K562 (cell line): ENCODE results near the gene STOM. TPM values are rescaled to one million over a fixed set of nuclear protein-coding genes. Genes with fewer than 3 reads are reported as not detected.
A peak's percentile ranks its signal among the peaks of the same experiment; 100 is the strongest.

ENCODE experiments used
- ATAC-seq: fragments of 200-7000 bp; cut with Tn5 transposase; 3 replicates; pipeline ENCODE4 v1.9.1; 2020; ENCODE audit warnings: moderate library complexity
- BruUV-seq: library from RNA; stranded (reverse); fragments of 400-500 nt; replicated peaks from 2 replicates; lab custom pipeline; 2021; lab: Mats Ljungman, UMichigan
- CTCF ChIA-PET: fragments of 300-600 bp; formaldehyde crosslinking; extraction: SDS; loops from one replicate; lab custom pipeline; 2021; ENCODE audit warnings: low intra/inter-chr PET ratio; lab: Yijun Ruan, JAX
- POLR2A ChIA-PET: fragments of 300-600, 350-650 bp; sonication (Branson Sonifier 250); formaldehyde crosslinking; extraction: SDS; loops from one replicate; lab custom pipeline; 2021; ENCODE audit warnings: antibody characterized with exemption, inconsistent platforms; lab: Yijun Ruan, JAX
- DNase-seq, 4 experiments: peaks; one replicate each; pipeline versions ENCODE4 v3.0.0 to v3.0.0-alpha.2; 2011 to 2018; ENCODE audit warnings: low spot score in 3 of 4, mixed read lengths in 3 of 4; ENCODE audit errors: extremely low read depth in 1 of 4
- FAIRE-seq: peaks from 2 replicates; lab custom pipeline; 2011; peaks lifted over from hg19 to GRCh38; lab: Jason Lieb, UNC
- H2AFZ ChIP-seq: 2 replicates; pipeline ENCODE4 v1.6.0; 2011; ENCODE audit warnings: low read depth, low read length, control low read depth, inconsistent platforms
- H3K27ac ChIP-seq: fragments of 200-600 bp; 3 replicates; pipeline ENCODE4 v1.8.0; 2011; ENCODE audit warnings: low read depth, mild to moderate bottlenecking, control low read depth, inconsistent platforms, low read length, moderate library complexity, mixed read lengths; ENCODE audit errors: extremely low read depth
- H3K27me3 ChIP-seq, 2 experiments: fragments of 300-600 bp in 1 of 2; 2 replicates in 1 of 2; 3 replicates in 1 of 2; pipeline versions ENCODE4 v1.6.0 to v1.8.0; 2011; ENCODE audit warnings: inconsistent platforms in 2 of 2, low read length in 2 of 2, mild to moderate bottlenecking in 1 of 2, mixed read lengths in 1 of 2, moderate library complexity in 1 of 2; ENCODE audit not compliant: control insufficient read depth in 2 of 2, insufficient read depth in 2 of 2
- H3K36me3 ChIP-seq: fragments of 300-600 bp; 3 replicates; pipeline ENCODE4 v1.8.0; 2011; ENCODE audit warnings: mild to moderate bottlenecking, low read length, inconsistent platforms; ENCODE audit not compliant: control insufficient read depth, insufficient read depth
- H3K4me1 ChIP-seq, 2 experiments: fragments of 200-600 bp in 1 of 2; replicated peaks in 1 of 2; 2 replicates in 1 of 2; 3 replicates in 1 of 2; pipeline versions ENCODE4 v1.5.1 to v1.8.0; 2011; ENCODE audit warnings: inconsistent platforms in 2 of 2, low read length in 2 of 2, mild to moderate bottlenecking in 1 of 2, mixed read lengths in 1 of 2, moderate library complexity in 1 of 2; ENCODE audit not compliant: control insufficient read depth in 2 of 2, insufficient read depth in 2 of 2
- H3K4me2 ChIP-seq: 2 replicates; pipeline ENCODE4 v1.6.1; 2011; ENCODE audit warnings: low read length, control low read depth, inconsistent platforms, mixed read lengths; ENCODE audit not compliant: insufficient read depth
- H3K4me3 ChIP-seq: fragments of 200-600 bp; sonication (generic), shearing (Covaris generic); 2 replicates; pipeline ENCODE4 v1.5.1; 2016; ENCODE audit warnings: control low read depth, inconsistent platforms
- H3K79me2 ChIP-seq: fragments of 200-600 bp; 3 replicates; pipeline ENCODE4 v1.8.0; 2011; ENCODE audit warnings: low read length, inconsistent platforms; ENCODE audit not compliant: control insufficient read depth, insufficient read depth
- H3K9ac ChIP-seq, 2 experiments: 2 replicates each; pipeline versions ENCODE4 v1.6.0 to v1.6.1; 2011; ENCODE audit warnings: low read depth in 2 of 2, low read length in 2 of 2, control low read depth in 1 of 2, inconsistent platforms in 1 of 2, mild to moderate bottlenecking in 1 of 2, mixed read lengths in 1 of 2; ENCODE audit not compliant: insufficient read depth in 1 of 2
- H3K9me1 ChIP-seq: one replicate; pipeline ENCODE4 v1.6.0; 2011; ENCODE audit warnings: inconsistent platforms, mild to moderate bottlenecking, low read length, moderate library complexity; ENCODE audit not compliant: control insufficient read depth, insufficient read depth
- H3K9me3 ChIP-seq: replicated peaks from 2 replicates; pipeline ENCODE4 v1.5.1; 2011; ENCODE audit warnings: low read depth, low read length, inconsistent platforms; ENCODE audit not compliant: control insufficient read depth, insufficient read depth
- H4K20me1 ChIP-seq: replicated peaks from 2 replicates; pipeline ENCODE4 v1.6.1; 2011; ENCODE audit warnings: low read length, inconsistent platforms, mixed read lengths; ENCODE audit not compliant: control insufficient read depth, insufficient read depth
- CBX3 ChIP-seq, 2 experiments: IDR thresholded peaks; 1 replicate in 1 of 2; 2 replicates in 1 of 2; pipeline ENCODE4 v1.6.1; 2012; ENCODE audit warnings: inconsistent platforms in 2 of 2, low read length in 2 of 2, borderline replicate concordance in 1 of 2, control low read depth in 1 of 2
- MIER1 ChIP-seq: fragments of 450-650 bp; IDR thresholded peaks from 2 replicates; pipeline ENCODE4 v1.6.1; 2016; ENCODE audit warnings: antibody characterized with exemption, mild to moderate bottlenecking, low read depth
- POLR3A ChIP-seq: IDR thresholded peaks from 2 replicates; pipeline ENCODE4 v1.6.1; 2011; ENCODE audit warnings: borderline replicate concordance, mild to moderate bottlenecking, moderate library complexity; ENCODE audit not compliant: insufficient read length, insufficient read depth; ENCODE audit errors: extremely low read depth
- TAL1 ChIP-seq: fragments of 450-650 bp; IDR thresholded peaks from 2 replicates; pipeline ENCODE4 v1.6.1; 2016; ENCODE audit warnings: mild to moderate bottlenecking
- THRA ChIP-seq: fragments of 450-650 bp; IDR thresholded peaks from 2 replicates; pipeline ENCODE4 v1.6.1; 2017; ENCODE audit warnings: mild to moderate bottlenecking, moderate library complexity
- U2AF2 ChIP-seq: fragments of 200-400 bp; formaldehyde crosslinking; optimal IDR thresholded peaks from 2 replicates; pipeline ENCODE3; 2017; ENCODE audit warnings: low read depth, mild to moderate bottlenecking, low read length
- WGBS: fragments of 100-300 bp; shearing (Covaris generic); methylation state at CpG from one replicate; pipeline ENCODE4 v1.1.6; 2016; ENCODE audit warnings: low coverage, mixed read lengths; ENCODE audit not compliant: insufficient coverage; ENCODE audit errors: missing lambda C conversion rate; 5-methylcytosine and 5-hydroxymethylcytosine counted together
- in situ Hi-C: fragments of 300-500 bp; cut with MboI; formaldehyde crosslinking; loops from 4 replicates; pipeline ENCODE4 v1.15.0; 2018; ENCODE audit warnings: inconsistent platforms, mixed read lengths
- intact Hi-C: fragments of 100-400 bp; cut with micrococcal nuclease; formaldehyde crosslinking; loops from 2 replicates; pipeline ENCODE4 v1.14.2; 2022
- polyA plus RNA-seq, 8 experiments: library from polyadenylated mRNA; depleted of rRNA in 4 of 8; stranded (reverse) in 5 of 8; unstranded in 3 of 8; fragments of >200 nt; fragmentation: Nextera tagmentation in 2 of 8; fragmentation: Illumina TruSeq in 1 of 8; extraction: Ambion mirVana in 2 of 8; extraction: Trizol in 1 of 8; gene quantifications; 2 replicates each; pipeline versions ENCODE4 v1.2.1 to v1.2.3, GENCODE V29; 2011 to 2014; ENCODE audit warnings: inconsistent platforms in 1 of 8, missing spikeins in 1 of 8
- total RNA-seq, 7 experiments: library from RNA; depleted of rRNA in 6 of 7; stranded (reverse); fragments of >200 nt in 6 of 7; fragmentation: Illumina TruSeq in 2 of 7; extraction: Trizol in 2 of 7; gene quantifications; 2 replicates each; pipeline versions ENCODE4 v1.2.1 to v1.2.3, GENCODE V29; 2011 to 2021; ENCODE audit warnings: low replicate concordance in 1 of 7

The STOM gene
- total and polyA plus RNA-seq, 9 of the 15 experiments (the other 6 are each of a cell fraction or from before 2014, with no cell fraction given), result 23.2 to 140 (median 43.9) TPM

GRCh38 chr9:121373011-121373729 is 3.1 kb upstream of the STOM start (continued):
- no peak for TF ChIP-seq THRA
- TF ChIP-seq TAL1, result peak; percentile 78; the same call in 1 of the 2 replicates
- no peak for TF ChIP-seq U2AF2
- TF ChIP-seq CBX3 (IDR thresholded peaks at IDR 0.05; ENCODE audit: borderline replicate concordance in 1 of 2, low read length in 2 of 2), result 0 out of 3 replicates have a peak, but pooled peaks of 1 of the 2 experiments have one; percentile 51

GRCh38 chr9:121372239-121373010 is 2.4 kb upstream of the STOM start:
- no peaks in the 10 kb centered on the region for H4K20me1 ChIP-seq
- peaks cover 14 to 30% of the 10 kb centered on the region in 2 experiments for H3K4me1 ChIP-seq
- ChIA-PET CTCF (no interaction called here), POLR2A (interaction anchor here (0.7 to 3.4 kb wide), 12 partner anchors 9 to 185 kb away, joined by 3 to 20 read pairs (median 4); no protein-coding TSS in a partner anchor)
- peak overlapping the region; percentile 70 for H2AFZ ChIP-seq
- ATAC-seq (no peak), DNase-seq (no peak), FAIRE-seq (no peak)
- H3K27ac ChIP-seq, result peak overlapping the region; percentile 99
- 38% methylated on average over 6 of the region's 6 CpGs for WGBS
- peak overlapping the region; percentile 93 for H3K4me2 ChIP-seq
- H3K79me2 ChIP-seq, result peaks cover 46% of the 10 kb centered on the region
- H3K9ac ChIP-seq, result peak overlapping the region in 1 of 2 experiments; percentile 62; a peak in 2 of 4 replicates
- in situ Hi-C loops, result no loop called here
- intact Hi-C loops, result no loop called here
- 0 out of 2 replicates have a peak, but pooled peaks cover 3% of the 10 kb centered on the region for H3K9me3 ChIP-seq
- peaks cover 18% of the 10 kb centered on the region for H3K36me3 ChIP-seq
- BruUV-seq, result no TSS peak
- H3K9me1 ChIP-seq, result no peaks in the 10 kb centered on the region
- H3K4me3 ChIP-seq, result peak overlapping the region; percentile 77; the same call in 1 of the 2 replicates
- no peaks in the 10 kb centered on the region for H3K27me3 ChIP-seq
- TF ChIP-seq MIER1 (no peak), POLR3A (no peak)
